Measurements from ENCODE around the gene IL4R.

GRCh38 chr16:27384425-27384824 is 70.7 kb downstream of the IL4R start:
- TF ChIP-seq, protein P1, sequence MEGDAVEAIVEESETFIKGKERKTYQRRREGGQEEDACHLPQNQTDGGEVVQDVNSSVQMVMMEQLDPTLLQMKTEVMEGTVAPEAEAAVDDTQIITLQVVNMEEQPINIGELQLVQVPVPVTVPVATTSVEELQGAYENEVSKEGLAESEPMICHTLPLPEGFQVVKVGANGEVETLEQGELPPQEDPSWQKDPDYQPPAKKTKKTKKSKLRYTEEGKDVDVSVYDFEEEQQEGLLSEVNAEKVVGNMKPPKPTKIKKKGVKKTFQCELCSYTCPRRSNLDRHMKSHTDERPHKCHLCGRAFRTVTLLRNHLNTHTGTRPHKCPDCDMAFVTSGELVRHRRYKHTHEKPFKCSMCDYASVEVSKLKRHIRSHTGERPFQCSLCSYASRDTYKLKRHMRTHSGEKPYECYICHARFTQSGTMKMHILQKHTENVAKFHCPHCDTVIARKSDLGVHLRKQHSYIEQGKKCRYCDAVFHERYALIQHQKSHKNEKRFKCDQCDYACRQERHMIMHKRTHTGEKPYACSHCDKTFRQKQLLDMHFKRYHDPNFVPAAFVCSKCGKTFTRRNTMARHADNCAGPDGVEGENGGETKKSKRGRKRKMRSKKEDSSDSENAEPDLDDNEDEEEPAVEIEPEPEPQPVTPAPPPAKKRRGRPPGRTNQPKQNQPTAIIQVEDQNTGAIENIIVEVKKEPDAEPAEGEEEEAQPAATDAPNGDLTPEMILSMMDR (IDR thresholded peaks at IDR 0.05; ENCODE audit: poor library complexity, severe bottlenecking): no peak
- TF ChIP-seq EP300 (conservative IDR thresholded peaks at IDR 0.05; ENCODE audit: poor library complexity, severe bottlenecking) (no peak), TAF1 (IDR thresholded peaks at IDR 0.05; ENCODE audit: low read depth) (no peak), RAD21 (conservative IDR thresholded peaks at IDR 0.05) (no peak), EZH2 (IDR thresholded peaks at IDR 0.05; ENCODE audit: borderline replicate concordance, insufficient read depth, low read length, poor library complexity, severe bottlenecking) (no peak), POLR2AphosphoS5 (IDR thresholded peaks at IDR 0.05) (no peak), MXI1 (conservative IDR thresholded peaks at IDR 0.05; ENCODE audit: poor library complexity, severe bottlenecking) (no peak), REST (IDR thresholded peaks at IDR 0.05; ENCODE audit: borderline replicate concordance) (no peak), SMC3 (conservative IDR thresholded peaks at IDR 0.05; ENCODE audit: poor library complexity) (no peak)
